Endothelial cell of umbilical vein (primary cell): ENCODE results near the gene ACTL8. TPM values are rescaled to one million over a fixed set of nuclear protein-coding genes. Genes with fewer than 3 reads are reported as not detected.

Experiments
- BruUV-seq: library from RNA; stranded (reverse); fragments of 400-500 nt; replicated peaks from 2 replicates; lab custom pipeline; 2021; lab: Mats Ljungman, UMichigan
- CTCF ChIA-PET: fragments of 300-600, 350-600 bp; sonication (Branson Sonifier 250); formaldehyde crosslinking; loops from one replicate; lab custom pipeline; 2021; ENCODE audit warnings: antibody characterized with exemption, inconsistent platforms; lab: Charles Lee
- POLR2A ChIA-PET: fragments of 300-600, 350-600 bp; sonication (Branson Sonifier 250); formaldehyde crosslinking; loops from one replicate; lab custom pipeline; 2021; ENCODE audit warnings: antibody characterized with exemption, inconsistent platforms; lab: Charles Lee
- DNase-seq: peaks from one replicate; pipeline ENCODE4 v3.0.0-alpha.2; 2011; ENCODE audit warnings: low read depth, low spot score
- FAIRE-seq: peaks from 2 replicates; lab custom pipeline; 2011; peaks lifted over from hg19 to GRCh38; lab: Jason Lieb, UNC
- H2AFZ ChIP-seq: 2 replicates; pipeline ENCODE4 v1.6.0; 2012; ENCODE audit warnings: low read depth, low read length, control low read depth, inconsistent platforms
- H3K27ac ChIP-seq: 2 replicates; pipeline ENCODE4 v1.5.1; 2011; ENCODE audit warnings: low read depth, mild to moderate bottlenecking, control low read depth, low read length, moderate library complexity; ENCODE audit not compliant: insufficient read depth
- H3K27me3 ChIP-seq, 2 experiments: 2 replicates each; pipeline versions ENCODE4 v1.6.0 to v1.6.1; 2011; ENCODE audit warnings: low read length in 2 of 2, mixed read lengths in 1 of 2; ENCODE audit not compliant: control insufficient read depth in 2 of 2, insufficient read depth in 2 of 2
- H3K36me3 ChIP-seq, 2 experiments: 2 replicates in 1 of 2; 3 replicates in 1 of 2; pipeline ENCODE4 v1.5.1; 2011; ENCODE audit warnings: low read length in 2 of 2, mild to moderate bottlenecking in 1 of 2, moderate library complexity in 1 of 2; ENCODE audit not compliant: control insufficient read depth in 2 of 2, insufficient read depth in 2 of 2; ENCODE audit errors: extremely low read depth in 1 of 2
- H3K4me1 ChIP-seq: 3 replicates; pipeline ENCODE4 v1.5.1; 2011; ENCODE audit warnings: mild to moderate bottlenecking, low read length; ENCODE audit not compliant: control insufficient read depth, insufficient read depth; ENCODE audit errors: extremely low read depth
- H3K4me2 ChIP-seq: 2 replicates; pipeline ENCODE4 v1.6.1; 2011; ENCODE audit warnings: low read length, control low read depth, mixed read lengths; ENCODE audit not compliant: insufficient read depth
- H3K4me3 ChIP-seq, 3 experiments: fragments of 200-600 bp in 1 of 3; sonication (generic), shearing (Covaris generic) in 1 of 3; replicated peaks in 1 of 3; 2 replicates each; pipeline ENCODE4 v1.5.1; 2011 to 2016; ENCODE audit warnings: control low read depth in 3 of 3, low read length in 3 of 3, mild to moderate bottlenecking in 2 of 3, inconsistent platforms in 1 of 3, low read depth in 1 of 3, moderate library complexity in 1 of 3; ENCODE audit not compliant: insufficient read depth in 1 of 3
- H3K79me2 ChIP-seq: 2 replicates; pipeline ENCODE4 v1.6.0; 2012; ENCODE audit warnings: low read length, inconsistent platforms; ENCODE audit not compliant: control insufficient read depth, insufficient read depth
- H3K9ac ChIP-seq: replicated peaks from 2 replicates; pipeline ENCODE3; 2011; ENCODE audit warnings: low read length, control low read depth; ENCODE audit not compliant: insufficient read depth; ENCODE audit errors: extremely low read depth
- H3K9me1 ChIP-seq: replicated peaks from 3 replicates; pipeline ENCODE4 v1.6.0; 2011; ENCODE audit warnings: mild to moderate bottlenecking, low read length; ENCODE audit not compliant: control insufficient read depth, insufficient read depth; ENCODE audit errors: extremely low read depth
- H3K9me3 ChIP-seq: replicated peaks from 2 replicates; pipeline ENCODE4 v1.5.1; 2012; ENCODE audit warnings: low read length, inconsistent platforms; ENCODE audit not compliant: control insufficient read depth, insufficient read depth
- H4K20me1 ChIP-seq: replicated peaks from 2 replicates; pipeline ENCODE3; 2011; ENCODE audit warnings: mild to moderate bottlenecking, low read length; ENCODE audit not compliant: control insufficient read depth, insufficient read depth; ENCODE audit errors: extremely low read depth
- GATA2 ChIP-seq: IDR thresholded peaks from 2 replicates; pipeline ENCODE4 v1.7.0; 2011; ENCODE audit warnings: low read depth, mild to moderate bottlenecking, moderate library complexity, mixed read lengths, low read length; ENCODE audit not compliant: insufficient read length, insufficient read depth
- JUN ChIP-seq: IDR thresholded peaks from 2 replicates; pipeline ENCODE4 v1.6.1; 2011; ENCODE audit warnings: borderline replicate concordance, low read depth; ENCODE audit not compliant: insufficient read length, insufficient read depth
- dilution Hi-C: fragments of 300-500 bp; cut with MboI; formaldehyde crosslinking; loops from one replicate; pipeline ENCODE4 v1.15.0; 2019; ENCODE audit warnings: low sequenced_read_pairs; ENCODE audit not compliant: extremely low pct_ligation_motif_present
- intact Hi-C: fragments of 100-400 bp; cut with micrococcal nuclease; formaldehyde crosslinking; loops from one replicate; pipeline ENCODE4 v1.10.0; 2022
- polyA plus RNA-seq, 4 experiments: library from polyadenylated mRNA; depleted of rRNA in 3 of 4; stranded (reverse) in 3 of 4; unstranded in 1 of 4; fragments of >200 nt; gene quantifications; 2 replicates each; pipeline versions ENCODE4 v1.2.1 to v1.2.3, GENCODE V29; 2011 to 2012; ENCODE audit warnings: missing spikeins in 1 of 4
- total RNA-seq: library from RNA; stranded (reverse); gene quantifications from 2 replicates; pipeline ENCODE4 v1.2.3, GENCODE V29; 2021
- TF ChIP-seq, protein P1 (sequence below): IDR thresholded peaks from 2 replicates; pipeline ENCODE4 v1.6.1; 2011; ENCODE audit not compliant: insufficient read depth, insufficient read length

ACTL8 gene
- total and polyA plus RNA-seq, 2 donors (not counting 3 experiments of a cell fraction or from before 2014, with no cell fraction given) = not detected

- intact Hi-C loops (no loop called here), dilution Hi-C loops (no loop called here)
- no TSS peak for BruUV-seq
- no peak overlapping the region for H3K4me3 ChIP-seq
- H3K4me2 ChIP-seq = no peak overlapping the region
- TF ChIP-seq JUN = no peak
- H3K27ac ChIP-seq = no peak overlapping the region
- ChIA-PET POLR2A (no interaction called here), CTCF (no interaction called here)
- FAIRE-seq (no peak), DNase-seq (no peak)
- H4K20me1 ChIP-seq = no peaks in the 10 kb centered on the region
- no peaks in the 10 kb centered on the region for H3K4me1 ChIP-seq
- H3K9me1 ChIP-seq = no peaks in the 10 kb centered on the region
- H3K27me3 ChIP-seq = no peaks in the 10 kb centered on the region
- no peaks in the 10 kb centered on the region for H3K9me3 ChIP-seq
- no peaks in the 10 kb centered on the region for H3K79me2 ChIP-seq
- no peak overlapping the region for H3K9ac ChIP-seq
- H3K36me3 ChIP-seq = no peaks in the 10 kb centered on the region
- no peak overlapping the region for H2AFZ ChIP-seq
These were observed 4.8 kb upstream of the ACTL8 start for GRCh38 chr1:17750333-17750732.

DNA sequence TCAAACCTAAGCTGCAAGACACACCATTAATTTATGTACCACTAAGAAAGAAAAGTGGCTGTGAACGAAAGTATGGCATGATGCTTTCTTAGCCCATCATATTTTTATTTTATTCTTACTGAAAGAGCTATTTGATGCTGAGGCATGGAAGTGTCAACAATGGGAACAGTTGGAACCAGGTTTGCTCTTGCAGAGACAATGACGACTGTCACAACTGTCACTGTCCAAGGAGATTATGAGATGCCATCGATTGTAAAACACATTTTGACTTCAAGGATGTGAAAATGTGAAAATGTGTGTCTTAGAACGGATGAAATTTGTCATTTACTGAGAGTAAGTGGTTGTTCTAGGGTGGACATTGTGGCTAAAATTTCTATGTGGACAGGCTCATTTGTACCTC, 2.8 kb upstream of the ACTL8 start:
- no peak overlapping the region for H2AFZ ChIP-seq
- H3K36me3 ChIP-seq = no peaks in the 10 kb centered on the region
- H3K79me2 ChIP-seq = no peaks in the 10 kb centered on the region
- H3K4me3 ChIP-seq = no peak overlapping the region
- H3K27ac ChIP-seq = no peak overlapping the region
- no peaks in the 10 kb centered on the region for H3K27me3 ChIP-seq
- no TSS peak for BruUV-seq
- H3K9me1 ChIP-seq = no peaks in the 10 kb centered on the region
- FAIRE-seq (no peak), DNase-seq (no peak)
- H4K20me1 ChIP-seq = no peaks in the 10 kb centered on the region
- H3K9me3 ChIP-seq = no peaks in the 10 kb centered on the region
- no peak overlapping the region for H3K9ac ChIP-seq
- TF ChIP-seq, protein P1, sequence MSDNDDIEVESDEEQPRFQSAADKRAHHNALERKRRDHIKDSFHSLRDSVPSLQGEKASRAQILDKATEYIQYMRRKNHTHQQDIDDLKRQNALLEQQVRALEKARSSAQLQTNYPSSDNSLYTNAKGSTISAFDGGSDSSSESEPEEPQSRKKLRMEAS = no peak
- no peak for TF ChIP-seq GATA2
- dilution Hi-C loops = no loop called here
- CTCF ChIA-PET = no interaction called here
- no peaks in the 10 kb centered on the region for H3K4me1 ChIP-seq
- H3K4me2 ChIP-seq = no peak overlapping the region
- POLR2A ChIA-PET = no interaction called here
- intact Hi-C loops = no loop called here
